Lung (tissue), 12 donors: Measurements from ENCODE around the gene GGNBP2. TPM values are rescaled to one million over a fixed set of nuclear protein-coding genes. Genes with fewer than 3 reads are reported as not detected.

Experiments used
- ATAC-seq: fragments of 200-7000 bp; cut with Tn5 transposase; one replicate; pipeline ENCODE4 v1.9.1; 2020; ENCODE audit warnings: moderate number of reproducible peaks; ENCODE audit not compliant: insufficient read depth, low FRiP score
- DNase-seq, 3 donors: peaks; one replicate each; pipeline ENCODE4 v3.0.0-alpha.2; 2013 to 2017
- H3K27ac ChIP-seq, 2 donors: one replicate each; pipeline ENCODE4 v1.5.1; 2013; ENCODE audit warnings: mild to moderate bottlenecking in 2 of 2, moderate library complexity in 2 of 2, control low read depth in 1 of 2, inconsistent platforms in 1 of 2, low read depth in 1 of 2, low read length in 1 of 2
- H3K27me3 ChIP-seq, 3 donors: one replicate each; pipeline ENCODE4 v1.5.1; 2013; ENCODE audit warnings: low read length in 2 of 3; ENCODE audit not compliant: control insufficient read depth in 3 of 3, insufficient read depth in 3 of 3
- H3K36me3 ChIP-seq, 4 donors: one replicate each; pipeline ENCODE4 v1.5.1; 2013; ENCODE audit warnings: low read length in 4 of 4, mild to moderate bottlenecking in 1 of 4, moderate library complexity in 1 of 4; ENCODE audit not compliant: control insufficient read depth in 4 of 4, insufficient read depth in 4 of 4
- H3K4me1 ChIP-seq, 5 donors: one replicate each; pipeline ENCODE4 v1.5.1; 2013; ENCODE audit warnings: low read length in 5 of 5, mild to moderate bottlenecking in 2 of 5, moderate library complexity in 1 of 5; ENCODE audit not compliant: control insufficient read depth in 5 of 5, insufficient read depth in 5 of 5
- H3K4me3 ChIP-seq: one replicate; pipeline ENCODE4 v1.5.1; 2013; ENCODE audit warnings: mild to moderate bottlenecking, control low read depth, moderate library complexity
- H3K9ac ChIP-seq, 2 donors: one replicate each; pipeline ENCODE4 v1.5.1; 2013; ENCODE audit warnings: low read length in 2 of 2, control low read depth in 1 of 2; ENCODE audit not compliant: insufficient read depth in 1 of 2
- H3K9me3 ChIP-seq, 4 donors: one replicate each; pipeline ENCODE4 v1.5.1; 2013; ENCODE audit warnings: low read length in 3 of 4, mild to moderate bottlenecking in 1 of 4, moderate library complexity in 1 of 4; ENCODE audit not compliant: control insufficient read depth in 4 of 4, insufficient read depth in 3 of 4
- WGBS, 2 donors: extraction: QIAGEN DNeasy Blood & Tissue Kit; methylation state at CpG; one replicate each; pipeline ENCODE4 v1.1.7; 2013; 5-methylcytosine and 5-hydroxymethylcytosine counted together
- polyA plus RNA-seq, 2 donors: library from polyadenylated mRNA; stranded (reverse); fragments of 200-250 nt; gene quantifications; one replicate each; pipeline ENCODE4 v1.2.1, GENCODE V29; 2013
- total RNA-seq, 2 donors: library from RNA; depleted of rRNA in 1 of 2; stranded (reverse); fragments of >200 nt in 1 of 2; gene quantifications; one replicate each; pipeline ENCODE4 v1.2.1, GENCODE V29; 2014 to 2021
- TF ChIP-seq, protein P1 (sequence below): IDR thresholded peaks from 2 replicates; pipeline ENCODE4 v1.5.1; 2012; ENCODE audit warnings: mild to moderate bottlenecking; ENCODE audit errors: control extremely low read depth, extremely low read depth
- donor health status: control.
- donor health status: control.
- donor health status: Bipolar disorder and iron deficiency.
- donor health status: healthy.
- donor health status: DM: yes; HTN: yes; CAD: no.

Gene GGNBP2
- total and polyA plus RNA-seq, 4 donors, result 40.0 to 86.7 (median 58.5) TPM

DNA sequence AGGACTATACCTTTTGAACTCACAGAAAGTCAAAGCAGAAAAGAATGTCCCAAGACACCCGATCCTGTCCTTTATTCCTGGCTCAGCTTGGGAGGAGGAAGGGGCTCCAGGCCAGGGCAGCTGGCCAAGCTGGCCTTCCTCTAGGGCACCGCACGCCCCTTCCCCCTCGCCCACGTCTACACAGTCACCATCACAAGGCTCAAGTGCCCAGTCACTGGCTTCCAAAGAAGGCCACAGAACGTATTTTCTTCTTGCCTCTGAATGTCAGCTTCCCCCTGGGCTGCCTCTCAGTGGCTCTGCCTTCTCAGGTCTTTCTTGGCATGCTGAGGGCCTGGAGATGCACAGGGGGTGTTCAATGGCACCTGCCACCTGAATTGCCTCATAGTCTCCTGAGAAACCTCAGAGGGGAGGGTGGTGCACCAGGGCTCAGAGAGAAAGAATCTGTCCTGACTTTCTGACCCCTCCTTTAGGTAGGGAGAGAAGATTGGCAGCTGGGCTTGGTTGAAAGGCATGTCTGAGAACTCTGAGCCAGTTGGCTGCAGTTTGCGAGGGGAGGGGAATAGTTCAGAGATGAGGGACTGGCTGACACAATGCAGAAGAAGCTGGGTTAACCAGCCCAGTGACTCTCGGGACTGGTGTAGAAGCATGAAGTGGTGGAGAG, 49.1 kb downstream of the GGNBP2 start:
- H3K27me3 ChIP-seq, result no peaks in the 10 kb centered on the region
- H3K27ac ChIP-seq, result no peak overlapping the region
- H3K9ac ChIP-seq, result no peak overlapping the region
- no peaks in the 10 kb centered on the region for H3K9me3 ChIP-seq
- TF ChIP-seq, protein P1, sequence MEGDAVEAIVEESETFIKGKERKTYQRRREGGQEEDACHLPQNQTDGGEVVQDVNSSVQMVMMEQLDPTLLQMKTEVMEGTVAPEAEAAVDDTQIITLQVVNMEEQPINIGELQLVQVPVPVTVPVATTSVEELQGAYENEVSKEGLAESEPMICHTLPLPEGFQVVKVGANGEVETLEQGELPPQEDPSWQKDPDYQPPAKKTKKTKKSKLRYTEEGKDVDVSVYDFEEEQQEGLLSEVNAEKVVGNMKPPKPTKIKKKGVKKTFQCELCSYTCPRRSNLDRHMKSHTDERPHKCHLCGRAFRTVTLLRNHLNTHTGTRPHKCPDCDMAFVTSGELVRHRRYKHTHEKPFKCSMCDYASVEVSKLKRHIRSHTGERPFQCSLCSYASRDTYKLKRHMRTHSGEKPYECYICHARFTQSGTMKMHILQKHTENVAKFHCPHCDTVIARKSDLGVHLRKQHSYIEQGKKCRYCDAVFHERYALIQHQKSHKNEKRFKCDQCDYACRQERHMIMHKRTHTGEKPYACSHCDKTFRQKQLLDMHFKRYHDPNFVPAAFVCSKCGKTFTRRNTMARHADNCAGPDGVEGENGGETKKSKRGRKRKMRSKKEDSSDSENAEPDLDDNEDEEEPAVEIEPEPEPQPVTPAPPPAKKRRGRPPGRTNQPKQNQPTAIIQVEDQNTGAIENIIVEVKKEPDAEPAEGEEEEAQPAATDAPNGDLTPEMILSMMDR, result no peak
- H3K36me3 ChIP-seq, result peaks cover 0 to 7% (median 0%) of the 10 kb centered on the region in 4 donors
- ATAC-seq (no peak), DNase-seq (no peak)
- WGBS, 2 donors, result 77 to 88% methylated on average over 8 of the region's 8 CpGs
- no peak overlapping the region for H3K4me3 ChIP-seq
- H3K4me1 ChIP-seq, result peaks cover 0 to 14% (median 11%) of the 10 kb centered on the region in 5 donors

GRCh38 chr17:36594626-36595401, 50.1 kb downstream of the GGNBP2 start:
- DNase-seq (no peak), ATAC-seq (no peak)
- TF ChIP-seq, protein P1, result no peak
- Histone ChIP-seq H3K27me3 (no peaks in the 10 kb centered on the region), H3K9me3 (no peaks in the 10 kb centered on the region), H3K36me3 (peaks cover 0 to 2% (median 0%) of the 10 kb centered on the region in 4 donors), H3K9ac (no peak overlapping the region), H3K4me1 (peaks cover 0 to 14% (median 11%) of the 10 kb centered on the region in 5 donors), H3K27ac (no peak overlapping the region), H3K4me3 (no peak overlapping the region)
- 86 to 91% methylated on average over 13 of the region's 13 CpGs for whole genome bisulfite sequencing, 2 donors

DNA sequence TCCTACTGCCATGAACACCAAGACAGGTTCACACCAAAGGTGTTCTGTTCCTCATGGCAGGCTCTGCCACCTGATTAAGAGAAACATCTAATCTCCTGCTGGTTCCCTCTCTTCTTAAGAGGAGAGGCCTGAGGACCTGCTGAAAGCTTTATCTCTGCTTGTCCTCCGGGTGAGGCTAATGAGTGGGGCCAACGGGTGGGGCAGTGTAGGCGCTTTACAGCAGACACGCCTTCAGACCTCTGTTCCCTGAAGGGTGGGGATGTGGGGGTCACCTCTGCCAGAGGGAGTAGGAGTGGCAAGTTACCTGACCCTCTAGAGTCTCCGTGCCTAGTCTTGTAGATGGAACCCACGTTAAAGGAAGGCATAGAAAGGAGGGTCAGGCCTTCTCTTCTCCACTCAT, 52.5 kb downstream of the GGNBP2 start:
- no peaks in the 10 kb centered on the region for H3K27me3 ChIP-seq
- ATAC-seq (no peak), DNase-seq (no peak)
- no peak overlapping the region for H3K4me3 ChIP-seq
- H3K27ac ChIP-seq, result no peak overlapping the region
- H3K9ac ChIP-seq, result no peak overlapping the region
- no peaks in the 10 kb centered on the region for H3K9me3 ChIP-seq
- TF ChIP-seq, protein P1, result no peak
- H3K4me1 ChIP-seq, result peaks cover 3 to 21% (median 7%) of the 10 kb centered on the region in 5 donors
- WGBS, 2 donors, result 88 to 95% methylated on average over 6 of the region's 6 CpGs
- H3K36me3 ChIP-seq, result no peaks in the 10 kb centered on the region
